HepG2 (cell line): ENCODE data around the gene ADGRG1. TPM values are rescaled to one million over a fixed set of nuclear protein-coding genes. Genes with fewer than 3 reads are reported as not detected.

Source experiments
- ARID3A ChIP-seq: IDR thresholded peaks from 2 replicates; pipeline ENCODE4 v1.6.1; 2012; ENCODE audit warnings: low read depth, low read length, improper control_type of control experiment
- HIVEP1 ChIP-seq: sonication (generic); formaldehyde crosslinking; IDR thresholded peaks from 2 replicates; pipeline ENCODE4 v1.4.0; 2020; ENCODE audit warnings: mild to moderate bottlenecking, missing genetic modification reagents
- MIER2 ChIP-seq: IDR thresholded peaks from 2 replicates; pipeline ENCODE4 v1.6.1; 2016; ENCODE audit warnings: missing biosample characterization, missing genetic modification reagents
- NR2F6 ChIP-seq, 2 experiments: IDR thresholded peaks; 2 replicates each; pipeline ENCODE4 v1.6.1; 2016; ENCODE audit warnings: antibody characterized with exemption in 1 of 2, mild to moderate bottlenecking in 1 of 2
- PCBP2 ChIP-seq: fragments of 200-400 bp; formaldehyde crosslinking; optimal IDR thresholded peaks from 2 replicates; pipeline ENCODE3; 2018; ENCODE audit warnings: low read length, low read depth; ENCODE audit not compliant: poor library complexity, severe bottlenecking
- POGZ ChIP-seq: sonication (generic); formaldehyde crosslinking; IDR thresholded peaks from 2 replicates; pipeline ENCODE4 v1.4.0; 2020; ENCODE audit warnings: mild to moderate bottlenecking, missing genetic modification reagents
- POLR2AphosphoS5 ChIP-seq: IDR thresholded peaks from 2 replicates; pipeline ENCODE4 v1.6.1; 2012; ENCODE audit warnings: low read depth, low read length
- ZBTB39 ChIP-seq: sonication (generic); formaldehyde crosslinking; IDR thresholded peaks from 2 replicates; pipeline ENCODE4 v1.5.0; 2020; ENCODE audit warnings: missing genetic modification reagents
- ZNF280B ChIP-seq: sonication (generic); formaldehyde crosslinking; IDR thresholded peaks from 2 replicates; pipeline ENCODE4 v1.5.0; 2020; ENCODE audit warnings: missing genetic modification reagents, mild to moderate bottlenecking, borderline replicate concordance
- ZNF609 ChIP-seq: sonication (generic); formaldehyde crosslinking; IDR thresholded peaks from 2 replicates; pipeline ENCODE4 v1.4.0; 2020; ENCODE audit warnings: mild to moderate bottlenecking, missing genetic modification reagents, borderline replicate concordance
- ZNF704 ChIP-seq: sonication (generic); formaldehyde crosslinking; IDR thresholded peaks from 2 replicates; pipeline ENCODE4 v1.8.1; 2023; ENCODE audit warnings: mild to moderate bottlenecking, inconsistent platforms, moderate library complexity, missing genetic modification reagents, borderline replicate concordance
- polyA plus RNA-seq, 8 experiments: library from polyadenylated mRNA; depleted of rRNA in 3 of 8; stranded (reverse) in 7 of 8; unstranded in 1 of 8; fragments of >200 nt; fragmentation: Illumina TruSeq in 4 of 8; extraction: Trizol in 4 of 8; gene quantifications; 2 replicates each; pipeline versions ENCODE4 v1.2.1 to v1.2.3, GENCODE V29; 2011 to 2016; ENCODE audit warnings: low read depth in 4 of 8, missing spikeins in 1 of 8, mixed read lengths in 1 of 8; ENCODE audit not compliant: insufficient read depth in 1 of 8
- total RNA-seq, 5 experiments: library from RNA; depleted of rRNA; stranded (reverse); fragments of >200 nt; fragmentation: Illumina TruSeq; extraction: Trizol; gene quantifications; 2 replicates each; pipeline ENCODE4 v1.2.3, GENCODE V29; 2016; ENCODE audit warnings: low read depth in 1 of 5

ADGRG1 gene
- total and polyA plus RNA-seq, 2 of the 13 experiments (the other 11 are each of a cell fraction or from before 2014, with no cell fraction given): 2.7 to 5.9 TPM

GRCh38 chr16:57648581-57649442, 20.4 kb downstream of the ADGRG1 start (continued):
- peak; percentile 48; the same call in 1 of the 2 replicates for TF ChIP-seq ZNF280B
- TF ChIP-seq MIER2 (CRISPR knock-in tag): peak; percentile 76; the same call in 1 of the 2 replicates
- no peak for TF ChIP-seq ZBTB39 (CRISPR knock-in tag)
- TF ChIP-seq NR2F6 (IDR thresholded peaks at IDR 0.05): no peak
- peak; percentile 74; the same call in 1 of the 2 replicates for TF ChIP-seq NR2F6 (CRISPR knock-in tag; IDR thresholded peaks at IDR 0.05)
- TF ChIP-seq ZNF609 (CRISPR knock-in tag): no peak
- 0 out of 2 replicates have a peak, but pooled peaks have one; percentile 55 for TF ChIP-seq POGZ (CRISPR knock-in tag)
- no peak for TF ChIP-seq POLR2AphosphoS5
- TF ChIP-seq ZNF704: peak; percentile 81; the same call in 1 of the 2 replicates
- no peak for TF ChIP-seq PCBP2
- TF ChIP-seq ARID3A: peak; percentile 87
- TF ChIP-seq HIVEP1: no peak
